GM23248 (cell line): ENCODE results near the gene HBB. TPM values are rescaled to one million over a fixed set of nuclear protein-coding genes. Genes with fewer than 3 reads are reported as not detected.

ENCODE experiments used
- DNase-seq: peaks from one replicate; pipeline ENCODE4 v3.0.0-alpha.2; 2015
- H2AFZ ChIP-seq: fragments of 200-600 bp; sonication (generic); 2 replicates; pipeline ENCODE4 v1.6.1; 2016; ENCODE audit warnings: antibody characterized with exemption
- H3F3A ChIP-seq: fragments of 200-600 bp; sonication (generic); 2 replicates; pipeline ENCODE4 v1.6.1; 2016; ENCODE audit warnings: mild to moderate bottlenecking, antibody characterized with exemption, mixed run types; ENCODE audit not compliant: insufficient read depth
- H3K27ac ChIP-seq: fragments of 200-600 bp; sonication (generic); 2 replicates; pipeline ENCODE4 v1.5.1; 2016; ENCODE audit warnings: mild to moderate bottlenecking
- H3K27me3 ChIP-seq: fragments of 200-600 bp; sonication (generic); replicated peaks from 2 replicates; pipeline ENCODE4 v1.6.1; 2016; ENCODE audit warnings: mild to moderate bottlenecking; ENCODE audit not compliant: insufficient read depth
- H3K36me3 ChIP-seq: fragments of 200-600 bp; sonication (generic); 2 replicates; pipeline ENCODE4 v1.6.1; 2016; ENCODE audit warnings: low read depth, mild to moderate bottlenecking
- H3K4me1 ChIP-seq: fragments of 200-600 bp; sonication (generic); 2 replicates; pipeline ENCODE4 v1.6.1; 2016; ENCODE audit warnings: mild to moderate bottlenecking; ENCODE audit not compliant: insufficient read depth
- H3K4me2 ChIP-seq: fragments of 200-600 bp; sonication (generic); one replicate; pipeline ENCODE4 v1.6.1; 2016; ENCODE audit warnings: mild to moderate bottlenecking; ENCODE audit not compliant: unreplicated experiment
- H3K4me3 ChIP-seq: fragments of 200-600 bp; sonication (generic); 2 replicates; pipeline ENCODE4 v1.5.1; 2016; ENCODE audit warnings: mild to moderate bottlenecking
- H3K79me2 ChIP-seq: fragments of 200-600 bp; sonication (generic); 2 replicates; pipeline ENCODE4 v1.6.1; 2016; ENCODE audit warnings: mild to moderate bottlenecking; ENCODE audit not compliant: insufficient read depth
- H3K9ac ChIP-seq: fragments of 200-600 bp; sonication (generic); 2 replicates; pipeline ENCODE4 v1.6.1; 2016; ENCODE audit warnings: mild to moderate bottlenecking
- H3K9me2 ChIP-seq: fragments of 200-600 bp; sonication (generic); 2 replicates; pipeline ENCODE4 v1.6.1; 2016; ENCODE audit warnings: mixed run types, mild to moderate bottlenecking, moderate library complexity; ENCODE audit not compliant: insufficient read depth
- H3K9me3 ChIP-seq: fragments of 200-600 bp; sonication (generic); one replicate; pipeline ENCODE4 v1.6.1; 2017; ENCODE audit warnings: low read depth
- H4K20me1 ChIP-seq: fragments of 200-600 bp; sonication (generic); 2 replicates; pipeline ENCODE4 v1.6.0; 2016; ENCODE audit not compliant: insufficient read depth
- EZH2 ChIP-seq: fragments of 200-600 bp; sonication (generic); IDR thresholded peaks from 2 replicates; pipeline ENCODE4 v1.6.1; 2018; ENCODE audit warnings: antibody characterized with exemption, mild to moderate bottlenecking; ENCODE audit not compliant: insufficient read depth, poor library complexity, severe bottlenecking
- EZH2phosphoT487 ChIP-seq: fragments of 200-600 bp; sonication (generic); IDR thresholded peaks from 2 replicates; pipeline ENCODE4 v1.6.1; 2018; ENCODE audit warnings: antibody characterized with exemption, moderate library complexity, mild to moderate bottlenecking, low read depth; ENCODE audit not compliant: insufficient read depth
- whole genome bisulfite sequencing, 2 experiments: methylation state at CpG; one replicate each; pipeline ENCODE4 v1.1.6; 2015 to 2017; ENCODE audit warnings: low lambda C conversion rate in 2 of 2, low coverage in 1 of 2; ENCODE audit errors: missing lambda C conversion rate in 2 of 2; 5-methylcytosine and 5-hydroxymethylcytosine counted together
- in situ Hi-C: fragments of 300-500 bp; cut with MboI; formaldehyde crosslinking; loops from 2 replicates; pipeline ENCODE4 v1.15.0; 2020
- polyA plus RNA-seq: library from polyadenylated mRNA; unstranded; fragments of >200 nt; fragmentation: Nextera tagmentation; extraction: Ambion mirVana; gene quantifications from 2 replicates; pipeline ENCODE4 v1.2.1, GENCODE V29; 2016
- total RNA-seq: library from RNA; depleted of rRNA; stranded (reverse); fragments of >200 nt; shearing (Covaris generic); gene quantifications from 2 replicates; pipeline ENCODE4 v1.2.3, GENCODE V29; 2014

The HBB gene
- total and polyA plus RNA-seq, 2 experiments from 2014 or later: not detected

DNA sequence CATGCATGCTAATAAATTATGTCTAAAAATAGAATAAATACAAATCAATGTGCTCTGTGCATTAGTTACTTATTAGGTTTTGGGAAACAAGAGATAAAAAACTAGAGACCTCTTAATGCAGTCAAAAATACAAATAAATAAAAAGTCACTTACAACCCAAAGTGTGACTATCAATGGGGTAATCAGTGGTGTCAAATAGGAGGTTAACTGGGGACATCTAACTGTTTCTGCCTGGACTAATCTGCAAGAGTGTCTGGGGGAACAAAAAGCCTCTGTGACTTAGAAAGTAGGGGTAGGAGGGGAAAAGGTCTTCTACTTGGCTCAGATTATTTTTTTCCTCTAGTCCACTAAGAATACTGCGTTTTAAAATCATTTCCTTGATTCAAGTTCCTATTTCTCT, 810 bp upstream of the HBB start:
- no peak for DNase-seq
- Histone ChIP-seq H3K36me3 (no peaks in the 10 kb centered on the region), H3F3A (no peaks in the 10 kb centered on the region), H3K4me1 (no peaks in the 10 kb centered on the region), H2AFZ (no peak overlapping the region), H3K4me3 (no peak overlapping the region), H3K9me2 (no peaks in the 10 kb centered on the region), H3K9me3 (no peaks in the 10 kb centered on the region), H3K9ac (no peak overlapping the region), H3K27ac (no peak overlapping the region), H3K27me3 (no peaks in the 10 kb centered on the region), H4K20me1 (no peaks in the 10 kb centered on the region), H3K79me2 (no peaks in the 10 kb centered on the region), H3K4me2 (no peak overlapping the region)
- WGBS, 2 experiments: 22 to 41% methylated on average over 1 of the region's 1 CpG
- no peak for TF ChIP-seq EZH2phosphoT487
- in situ Hi-C loops: no loop called here

DNA sequence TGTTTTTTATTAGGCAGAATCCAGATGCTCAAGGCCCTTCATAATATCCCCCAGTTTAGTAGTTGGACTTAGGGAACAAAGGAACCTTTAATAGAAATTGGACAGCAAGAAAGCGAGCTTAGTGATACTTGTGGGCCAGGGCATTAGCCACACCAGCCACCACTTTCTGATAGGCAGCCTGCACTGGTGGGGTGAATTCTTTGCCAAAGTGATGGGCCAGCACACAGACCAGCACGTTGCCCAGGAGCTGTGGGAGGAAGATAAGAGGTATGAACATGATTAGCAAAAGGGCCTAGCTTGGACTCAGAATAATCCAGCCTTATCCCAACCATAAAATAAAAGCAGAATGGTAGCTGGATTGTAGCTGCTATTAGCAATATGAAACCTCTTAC, 1.4 kb downstream of the HBB start:
- Histone ChIP-seq H3F3A (no peaks in the 10 kb centered on the region), H3K9me2 (no peaks in the 10 kb centered on the region), H4K20me1 (no peaks in the 10 kb centered on the region), H3K9me3 (no peaks in the 10 kb centered on the region), H3K4me3 (no peak overlapping the region), H3K27me3 (no peaks in the 10 kb centered on the region), H3K27ac (no peak overlapping the region), H3K9ac (no peak overlapping the region), H3K4me1 (no peaks in the 10 kb centered on the region), H3K79me2 (no peaks in the 10 kb centered on the region), H3K36me3 (no peaks in the 10 kb centered on the region), H2AFZ (no peak overlapping the region), H3K4me2 (no peak overlapping the region)
- DNase-seq: no peak
- in situ Hi-C loops: no loop called here
- 46 to 48% methylated on average over 2 of the region's 2 CpGs for WGBS, 2 experiments
- TF ChIP-seq EZH2phosphoT487 (no peak), EZH2 (no peak)

DNA sequence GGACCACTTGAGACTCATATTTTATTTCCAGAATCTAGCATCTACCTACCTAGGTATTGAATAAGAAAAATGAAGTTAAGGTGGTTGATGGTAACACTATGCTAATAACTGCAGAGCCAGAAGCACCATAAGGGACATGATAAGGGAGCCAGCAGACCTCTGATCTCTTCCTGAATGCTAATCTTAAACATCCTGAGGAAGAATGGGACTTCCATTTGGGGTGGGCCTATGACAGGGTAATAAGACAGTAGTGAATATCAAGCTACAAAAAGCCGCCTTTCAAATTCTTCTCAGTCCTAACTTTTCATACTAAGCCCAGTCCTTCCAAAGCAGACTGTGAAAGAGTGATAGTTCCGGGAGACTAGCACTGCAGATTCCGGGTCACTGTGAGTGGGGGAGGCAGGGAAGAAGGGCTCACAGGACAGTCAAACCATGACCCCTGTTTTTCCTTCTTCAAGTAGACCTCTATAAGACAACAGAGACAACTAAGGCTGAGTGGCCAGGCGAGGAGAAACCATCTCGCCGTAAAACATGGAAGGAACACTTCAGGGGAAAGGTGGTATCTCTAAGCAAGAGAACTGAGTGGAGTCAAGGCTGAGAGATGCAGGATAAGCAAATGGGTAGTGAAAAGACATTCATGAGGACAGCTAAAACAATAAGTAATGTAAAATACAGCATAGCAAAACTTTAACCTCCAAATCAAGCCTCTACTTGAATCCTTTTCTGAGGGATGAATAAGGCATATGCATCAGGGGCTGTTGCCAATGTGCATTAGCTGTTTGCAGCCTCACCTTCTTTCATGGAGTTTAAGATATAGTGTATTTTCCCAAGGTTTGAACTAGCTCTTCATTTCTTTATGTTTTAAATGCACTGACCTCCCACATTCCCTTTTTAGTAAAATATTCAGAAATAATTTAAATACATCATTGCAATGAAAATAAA, 2.1 kb downstream of the HBB start:
- no peak overlapping the region for H3K9ac ChIP-seq
- no peak overlapping the region for H3K4me2 ChIP-seq
- H3K36me3 ChIP-seq: no peaks in the 10 kb centered on the region
- no peaks in the 10 kb centered on the region for H4K20me1 ChIP-seq
- H3K9me3 ChIP-seq: no peaks in the 10 kb centered on the region
- H3K4me1 ChIP-seq: no peaks in the 10 kb centered on the region
- H3K27me3 ChIP-seq: no peaks in the 10 kb centered on the region
- H3K9me2 ChIP-seq: no peaks in the 10 kb centered on the region
- TF ChIP-seq EZH2phosphoT487: no peak
- TF ChIP-seq EZH2: no peak
- WGBS, 2 experiments: 66 to 68% methylated on average over 6 of the region's 6 CpGs
- H3K4me3 ChIP-seq: no peak overlapping the region
- DNase-seq: no peak
- in situ Hi-C loops: no loop called here
- H3K27ac ChIP-seq: no peak overlapping the region
- H2AFZ ChIP-seq: no peak overlapping the region
- no peaks in the 10 kb centered on the region for H3K79me2 ChIP-seq
- H3F3A ChIP-seq: no peaks in the 10 kb centered on the region

DNA sequence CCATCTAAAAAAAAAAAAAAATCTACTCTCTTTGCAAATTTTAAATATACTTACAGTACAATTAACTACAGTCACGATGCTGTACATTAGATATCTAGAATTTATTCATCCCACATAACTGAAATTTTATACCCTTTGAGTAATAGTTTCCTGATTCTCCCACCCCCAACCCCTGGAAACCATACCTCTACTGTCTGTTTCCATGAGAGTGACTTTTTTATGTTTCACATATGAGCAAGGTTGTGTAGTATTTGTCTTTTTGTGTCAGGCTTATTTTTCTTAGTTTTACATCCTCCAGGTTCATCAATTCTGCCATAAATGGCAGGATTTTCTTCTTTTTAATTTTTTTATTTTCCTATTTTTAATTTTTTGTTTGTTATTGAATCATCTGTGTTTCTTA, 3.2 kb downstream of the HBB start:
- Histone ChIP-seq H3K27me3 (no peaks in the 10 kb centered on the region), H3K9ac (no peak overlapping the region), H3K9me3 (no peaks in the 10 kb centered on the region), H3K9me2 (no peaks in the 10 kb centered on the region), H3K4me1 (no peaks in the 10 kb centered on the region), H3K36me3 (no peaks in the 10 kb centered on the region), H3K4me3 (no peak overlapping the region), H3F3A (no peaks in the 10 kb centered on the region), H3K27ac (no peak overlapping the region), H4K20me1 (no peaks in the 10 kb centered on the region), H3K79me2 (no peaks in the 10 kb centered on the region), H3K4me2 (no peak overlapping the region), H2AFZ (peak overlapping the region; percentile 59; the same call in 1 of the 2 replicates)
- DNase-seq: no peak
- WGBS, 2 experiments: 6 to 9% methylated on average over 1 of the region's 1 CpG
- in situ Hi-C loops: no loop called here
- TF ChIP-seq EZH2: no peak
- TF ChIP-seq EZH2phosphoT487: no peak
